GM21381 (cell line): ENCODE measurements around the gene CRB2.

Experiments
- ATAC-seq: cut with Tn5 transposase; IDR thresholded peaks from one replicate; pipeline ENCODE4 v1.9.1; 2021; ENCODE audit warnings: mild to moderate bottlenecking, moderate library complexity; ENCODE audit not compliant: unreplicated experiment

The CRB2 gene

GRCh38 chr9:123361731-123362510 is 5.9 kb downstream of the CRB2 start:
- no peak for ATAC-seq

GRCh38 chr9:123362856-123363255 is 6.9 kb downstream of the CRB2 start:
- ATAC-seq, result no peak

GRCh38 chr9:123364241-123364824 is 8.3 kb downstream of the CRB2 start:
- ATAC-seq, result no peak

- ATAC-seq, result no peak
These were observed 9.4 kb downstream of the CRB2 start for GRCh38 chr9:123365287-123365880.

- ATAC-seq, result no peak
These were observed 10.0 kb downstream of the CRB2 start for GRCh38 chr9:123365881-123366528.

GRCh38 chr9:123368023-123368422 is 12.0 kb downstream of the CRB2 start:
- no peak for ATAC-seq

- ATAC-seq, result no peak
These were observed 12.6 kb downstream of the CRB2 start for GRCh38 chr9:123368536-123369153.

GRCh38 chr9:123369296-123369695 is 13.3 kb downstream of the CRB2 start:
- ATAC-seq, result no peak

GRCh38 chr9:123370108-123370507 is 14.1 kb downstream of the CRB2 start:
- no peak for ATAC-seq

- ATAC-seq, result no peak
These were observed 14.7 kb downstream of the CRB2 start for GRCh38 chr9:123370526-123371227.

GRCh38 chr9:123371228-123371584 is 15.2 kb downstream of the CRB2 start:
- ATAC-seq, result no peak

GRCh38 chr9:123371805-123372590 is 16.0 kb downstream of the CRB2 start:
- ATAC-seq, result no peak

GRCh38 chr9:123372766-123373446 is 16.9 kb downstream of the CRB2 start:
- ATAC-seq, result no peak

- ATAC-seq, result no peak
These were observed 17.5 kb downstream of the CRB2 start for GRCh38 chr9:123373447-123373923.

- no peak for ATAC-seq
These were observed 17.9 kb downstream of the CRB2 start for GRCh38 chr9:123373946-123374345.

GRCh38 chr9:123375469-123376132 is 19.6 kb downstream of the CRB2 start:
- ATAC-seq, result no peak

- ATAC-seq, result no peak
These were observed 20.4 kb downstream of the CRB2 start for GRCh38 chr9:123376218-123377071.
